B cell (primary cell): Measurements from ENCODE around the gene PLCB4. TPM values are rescaled to one million over a fixed set of nuclear protein-coding genes. Genes with fewer than 3 reads are reported as not detected.

Source experiments
- ATAC-seq: fragments of 200-7000 bp; cut with Tn5 transposase; one replicate; pipeline ENCODE4 v1.10.0; 2021; ENCODE audit warnings: low read depth, mild to moderate bottlenecking, moderate number of reproducible peaks, moderate library complexity
- CTCF ChIA-PET: fragments of 350-600 bp; sonication (Branson Sonifier 250); formaldehyde crosslinking; loops from one replicate; lab custom pipeline; 2021; ENCODE audit warnings: antibody characterized with exemption, inconsistent platforms; lab: Charles Lee
- POLR2A ChIA-PET: fragments of 350-600 bp; sonication (Branson Sonifier 250); formaldehyde crosslinking; loops from one replicate; lab custom pipeline; 2021; ENCODE audit warnings: antibody characterized with exemption; lab: Charles Lee
- DNase-seq: peaks from one replicate; pipeline ENCODE4 v3.0.0; 2013
- H2AFZ ChIP-seq: 2 replicates; pipeline ENCODE4 v1.6.1; 2012; ENCODE audit warnings: mild to moderate bottlenecking, low read depth, low read length; ENCODE audit not compliant: insufficient read depth, poor library complexity, severe bottlenecking
- H3K27ac ChIP-seq, 2 donors: 1 replicate in 1 of 2; 2 replicates in 1 of 2; pipeline ENCODE4 v1.5.1; 2012 to 2013; ENCODE audit warnings: low read length in 2 of 2, mild to moderate bottlenecking in 2 of 2, moderate library complexity in 1 of 2
- H3K27me3 ChIP-seq, 4 experiments: fragments of 200-600 bp in 1 of 4; sonication (generic) in 1 of 4; replicated peaks in 1 of 4; 1 replicate in 2 of 4; 2 replicates in 2 of 4; pipeline versions ENCODE4 v1.6.1 to v1.7.0; 2013 to 2016; ENCODE audit warnings: low read length in 3 of 4, mild to moderate bottlenecking in 2 of 4, mixed read lengths in 1 of 4, moderate library complexity in 1 of 4; ENCODE audit not compliant: insufficient read depth in 4 of 4, control insufficient read depth in 3 of 4; ENCODE audit errors: control extremely low read depth in 1 of 4
- H3K36me3 ChIP-seq, 2 experiments: replicated peaks in 1 of 2; 1 replicate in 1 of 2; 2 replicates in 1 of 2; pipeline versions ENCODE4 v1.6.1 to v1.7.1; 2013; ENCODE audit warnings: low read length in 1 of 2; ENCODE audit not compliant: insufficient read depth in 2 of 2, control insufficient read depth in 1 of 2; ENCODE audit errors: control extremely low read depth in 1 of 2, extremely low read depth in 1 of 2
- H3K4me1 ChIP-seq, 2 donors: fragments of 200-600 bp in 1 of 2; sonication (generic) in 1 of 2; 1 replicate in 1 of 2; 2 replicates in 1 of 2; pipeline versions ENCODE4 v1.5.1 to v1.6.1; 2013 to 2017; ENCODE audit warnings: low read length in 2 of 2; ENCODE audit not compliant: control insufficient read depth in 2 of 2, insufficient read depth in 2 of 2
- H3K4me2 ChIP-seq: replicated peaks from 2 replicates; pipeline ENCODE3; 2012; ENCODE audit warnings: mild to moderate bottlenecking, low read depth, low read length; ENCODE audit not compliant: poor library complexity, severe bottlenecking
- H3K4me3 ChIP-seq, 5 experiments: fragments of 200-600 bp in 1 of 5; sonication (generic) in 1 of 5; 1 replicate in 3 of 5; 2 replicates in 2 of 5; pipeline versions ENCODE4 v1.5.1 to v1.7.0; 2011 to 2016; ENCODE audit warnings: low read length in 4 of 5, mild to moderate bottlenecking in 4 of 5, low read depth in 2 of 5, control low read depth in 1 of 5, moderate library complexity in 1 of 5; ENCODE audit not compliant: insufficient read depth in 1 of 5; ENCODE audit errors: control extremely low read depth in 1 of 5, extremely low read depth in 1 of 5
- H3K79me2 ChIP-seq: fragments of 200-600 bp; sonication (generic); one replicate; pipeline ENCODE4 v1.6.0; 2016; ENCODE audit warnings: low read length; ENCODE audit not compliant: control insufficient read depth, insufficient read depth
- H3K9ac ChIP-seq: fragments of 200-600 bp; sonication (generic); 2 replicates; pipeline ENCODE4 v1.6.1; 2017; ENCODE audit warnings: mild to moderate bottlenecking, low read length, moderate library complexity
- H3K9me3 ChIP-seq, 3 donors: one replicate each; pipeline versions ENCODE4 v1.6.1 to v1.7.1; 2013; ENCODE audit warnings: low read length in 2 of 3; ENCODE audit not compliant: control insufficient read depth in 2 of 3, insufficient read depth in 1 of 3; ENCODE audit errors: control extremely low read depth in 1 of 3
- H4K20me1 ChIP-seq: 2 replicates; pipeline ENCODE4 v1.6.0; 2012; ENCODE audit warnings: mild to moderate bottlenecking, low read length; ENCODE audit not compliant: insufficient read depth, control insufficient read depth, poor library complexity, severe bottlenecking
- H3K27ac Mint-ChIP-seq: one replicate; pipeline ENCODE4 v1.8.0; 2021; ENCODE audit warnings: mixed read lengths
- H3K27me3 Mint-ChIP-seq: one replicate; pipeline ENCODE4 v1.8.0; 2021; ENCODE audit warnings: mixed read lengths
- H3K4me1 Mint-ChIP-seq: one replicate; pipeline ENCODE4 v1.8.0; 2021; ENCODE audit warnings: mixed read lengths
- H3K4me3 Mint-ChIP-seq: one replicate; pipeline ENCODE4 v1.8.0; 2021; ENCODE audit warnings: mixed read lengths
- H3K9me3 Mint-ChIP-seq: one replicate; pipeline ENCODE4 v1.8.0; 2022; ENCODE audit warnings: mixed read lengths; ENCODE audit not compliant: insufficient read depth
- CTCF ChIP-seq: fragments of 200-600 bp; IDR thresholded peaks from one replicate; pipeline ENCODE4 v1.8.0; 2022; ENCODE audit warnings: antibody characterized with exemption, mild to moderate bottlenecking
- EZH2 ChIP-seq: IDR thresholded peaks from 2 replicates; pipeline ENCODE4 v1.6.1; 2012; ENCODE audit warnings: borderline replicate concordance, low read depth, mild to moderate bottlenecking, moderate library complexity, low read length; ENCODE audit not compliant: insufficient read depth, poor library complexity, severe bottlenecking
- WGBS: methylation state at CpG from one replicate; pipeline ENCODE4 v1.1.5; 2013; ENCODE audit warnings: missing lambda C conversion rate; ENCODE audit not compliant: insufficient coverage; 5-methylcytosine and 5-hydroxymethylcytosine counted together
- intact Hi-C: fragments of 100-400 bp; cut with micrococcal nuclease; formaldehyde crosslinking; loops from one replicate; pipeline ENCODE4 v1.10.0; 2022
- polyA plus RNA-seq: library from polyadenylated mRNA; depleted of rRNA; stranded (reverse); fragments of >200 nt; gene quantifications from 2 replicates; pipeline ENCODE4 v1.2.3, GENCODE V29; 2012
- total RNA-seq, 2 donors: library from RNA; stranded (reverse); fragments of 120-200 nt in 1 of 2; gene quantifications; 1 replicate in 1 of 2; 2 replicates in 1 of 2; pipeline versions ENCODE4 v1.2.3 to v1.2.4, GENCODE V29; 2013 to 2022

Gene PLCB4
- total and polyA plus RNA-seq, 2 donors (not counting 1 experiment from before 2014, with no cell fraction given), result not detected

GRCh38 chr20:9211016-9211760, 142.3 kb downstream of the PLCB4 start:
- Histone ChIP-seq H3K4me1 (no peaks in the 10 kb centered on the region), H3K27ac (no peak overlapping the region), H3K4me2 (no peak overlapping the region), H2AFZ (no peak overlapping the region), H3K36me3 (no peaks in the 10 kb centered on the region), H3K9me3 (no peaks in the 10 kb centered on the region), H4K20me1 (no peaks in the 10 kb centered on the region), H3K9ac (no peak overlapping the region), H3K27me3 (no peaks in the 10 kb centered on the region), H3K79me2 (no peaks in the 10 kb centered on the region), H3K4me3 (no peak overlapping the region)
- TF ChIP-seq EZH2 (no peak), CTCF (no peak)
- ChIA-PET POLR2A (no interaction called here), CTCF (no interaction called here)
- H3K4me3 Mint-ChIP-seq, result no peak overlapping the region
- 85% methylated on average over 4 of the region's 4 CpGs for WGBS
- no peaks in the 10 kb centered on the region for H3K9me3 Mint-ChIP-seq
- H3K27me3 Mint-ChIP-seq, result no peaks in the 10 kb centered on the region
- intact Hi-C loops, result no loop called here
- no peaks in the 10 kb centered on the region for H3K4me1 Mint-ChIP-seq
- ATAC-seq (no peak), DNase-seq (no peak)
- H3K27ac Mint-ChIP-seq, result no peak overlapping the region

GRCh38 chr20:9212735-9213134, 143.8 kb downstream of the PLCB4 start:
- TF ChIP-seq CTCF (no peak), EZH2 (no peak)
- Histone ChIP-seq H3K36me3 (no peaks in the 10 kb centered on the region), H3K4me2 (no peak overlapping the region), H3K27me3 (no peaks in the 10 kb centered on the region), H2AFZ (no peak overlapping the region), H3K27ac (no peak overlapping the region), H3K4me3 (no peak overlapping the region), H3K79me2 (no peaks in the 10 kb centered on the region), H3K9me3 (no peaks in the 10 kb centered on the region), H3K9ac (no peak overlapping the region), H4K20me1 (no peaks in the 10 kb centered on the region), H3K4me1 (no peaks in the 10 kb centered on the region)
- Mint-ChIP-seq H3K4me3 (no peak overlapping the region), H3K9me3 (no peaks in the 10 kb centered on the region), H3K27ac (no peak overlapping the region), H3K27me3 (no peaks in the 10 kb centered on the region), H3K4me1 (no peaks in the 10 kb centered on the region)
- no CpG with 5 or more reads among the region's 2 CpGs for WGBS
- POLR2A ChIA-PET, result no interaction called here
- ATAC-seq (no peak), DNase-seq (no peak)
- CTCF ChIA-PET, result no interaction called here
- intact Hi-C loops, result no loop called here
